HCT116 (cell line): ENCODE data around the gene KCNIP4.

Experiments used
- ATF3 ChIP-seq: IDR thresholded peaks from 2 replicates; pipeline ENCODE4 v1.6.1; 2012
- CBX3 ChIP-seq: IDR thresholded peaks from 2 replicates; pipeline ENCODE4 v1.6.1; 2012; ENCODE audit warnings: low read depth
- CTCF ChIP-seq, 3 experiments: fragments of 200-600 bp in 1 of 3; sonication (generic) in 1 of 3; IDR thresholded peaks in 2 of 3; conservative IDR thresholded peaks in 1 of 3; 2 replicates each; pipeline ENCODE4 v1.5.1; 2012 to 2017; ENCODE audit warnings: low read depth in 2 of 3, low read length in 2 of 3, antibody characterized with exemption in 1 of 3, borderline replicate concordance in 1 of 3, control low read depth in 1 of 3, mild to moderate bottlenecking in 1 of 3, mixed read lengths in 1 of 3, mixed run types in 1 of 3, moderate library complexity in 1 of 3; ENCODE audit not compliant: insufficient read depth in 1 of 3
- ELF1 ChIP-seq: IDR thresholded peaks from 2 replicates; pipeline ENCODE4 v1.6.1; 2012; ENCODE audit warnings: low read depth, borderline replicate concordance
- EZH2 ChIP-seq: fragments of 200-600 bp; sonication (generic); IDR thresholded peaks from 2 replicates; pipeline ENCODE4 v1.6.1; 2017; ENCODE audit warnings: antibody characterized with exemption, mixed run types
- EZH2phosphoT487 ChIP-seq: fragments of 200-600 bp; IDR thresholded peaks from 2 replicates; pipeline ENCODE4 v1.6.1; 2018; ENCODE audit warnings: antibody characterized with exemption, borderline replicate concordance
- MAX ChIP-seq: IDR thresholded peaks from 2 replicates; pipeline ENCODE4 v1.6.1; 2012
- POLR2A ChIP-seq: IDR thresholded peaks from 2 replicates; pipeline ENCODE4 v1.7.0; 2011; ENCODE audit warnings: borderline replicate concordance; ENCODE audit not compliant: insufficient read depth, insufficient read length; ENCODE audit errors: extremely low read depth
- REST ChIP-seq: IDR thresholded peaks from 2 replicates; pipeline ENCODE4 v1.6.1; 2012; ENCODE audit warnings: low read depth
- SIN3A ChIP-seq: IDR thresholded peaks from 2 replicates; pipeline ENCODE4 v1.6.1; 2012; ENCODE audit warnings: low read depth
- SRF ChIP-seq: IDR thresholded peaks from 2 replicates; pipeline ENCODE4 v1.6.1; 2012; ENCODE audit warnings: low read depth
- TCF7L2 ChIP-seq: IDR thresholded peaks from 2 replicates; pipeline ENCODE4 v1.7.0; 2011; ENCODE audit warnings: borderline replicate concordance, inconsistent platforms; ENCODE audit not compliant: insufficient read depth, insufficient read length; ENCODE audit errors: extremely low read depth
- YY1 ChIP-seq: IDR thresholded peaks from 2 replicates; pipeline ENCODE4 v1.6.1; 2011; ENCODE audit warnings: low read length, low read depth, moderate library complexity, mild to moderate bottlenecking; ENCODE audit not compliant: insufficient replicate concordance; ENCODE audit errors: extremely low read depth
- ZFX ChIP-seq: fragments of 450-650 bp; IDR thresholded peaks from 2 replicates; pipeline ENCODE4 v1.6.1; 2017

GRCh38 chr4:21915761-21916160, 32.8 kb downstream of the KCNIP4 start:
- TF ChIP-seq POLR2A (no peak), CTCF (IDR thresholded peaks at IDR 0.05 in 2 of 3, conservative IDR thresholded peaks at IDR 0.05 in 1 of 3; ENCODE audit: borderline replicate concordance in 1 of 3, insufficient read depth in 1 of 3, low read depth in 2 of 3, low read length in 2 of 3) (no peak), CBX3 (no peak), YY1 (no peak), ATF3 (no peak), MAX (no peak), TCF7L2 (no peak), ELF1 (no peak), EZH2 (no peak), SIN3A (no peak), ZFX (no peak), SRF (no peak), EZH2phosphoT487 (no peak), REST (no peak)
